Hematopoietic multipotent progenitor cell treated with erythropoietin and hydrocortisone succinate and interleukin-3 and kit ligand, for 6 days (in vitro differentiated cells): Measurements from ENCODE around the gene AOPEP.

Experiments used
- DNase-seq: peaks from one replicate; pipeline ENCODE4 v3.0.0-alpha.2; 2015

Gene AOPEP

GRCh38 chr9:94719878-94720277, 6.6 kb upstream of the AOPEP start:
- DNase-seq = no peak

GRCh38 chr9:94720846-94721549, 5.5 kb upstream of the AOPEP start:
- no peak for DNase-seq

GRCh38 chr9:94721754-94722153, 4.7 kb upstream of the AOPEP start:
- DNase-seq = no peak

- DNase-seq = no peak
These were observed 1.2 kb upstream of the AOPEP start for GRCh38 chr9:94725293-94725692.

GRCh38 chr9:94728719-94729118, 2.2 kb downstream of the AOPEP start:
- no peak for DNase-seq

- no peak for DNase-seq
These were observed 2.7 kb downstream of the AOPEP start for GRCh38 chr9:94729199-94729598.

- DNase-seq = no peak
These were observed 7.7 kb downstream of the AOPEP start for GRCh38 chr9:94734054-94734754.

- no peak for DNase-seq
These were observed 10.3 kb downstream of the AOPEP start for GRCh38 chr9:94736759-94737158.

GRCh38 chr9:94740145-94740840, 13.8 kb downstream of the AOPEP start:
- DNase-seq = no peak

GRCh38 chr9:94741866-94742265, 15.4 kb downstream of the AOPEP start:
- DNase-seq = no peak

- DNase-seq = no peak
These were observed 16.8 kb downstream of the AOPEP start for GRCh38 chr9:94743035-94743954.

GRCh38 chr9:94745806-94746540, 19.5 kb downstream of the AOPEP start:
- DNase-seq = no peak

- DNase-seq = no peak
These were observed 20.3 kb downstream of the AOPEP start for GRCh38 chr9:94746541-94747370.

GRCh38 chr9:94754976-94755475, 28.5 kb downstream of the AOPEP start:
- no peak for DNase-seq

GRCh38 chr9:94757158-94757557, 30.7 kb downstream of the AOPEP start:
- DNase-seq = peak; percentile 25

GRCh38 chr9:94758031-94758430, 31.5 kb downstream of the AOPEP start:
- DNase-seq = no peak

GRCh38 chr9:94758880-94759279, 32.4 kb downstream of the AOPEP start:
- DNase-seq = no peak

- no peak for DNase-seq
These were observed 33.5 kb downstream of the AOPEP start for GRCh38 chr9:94760010-94760409.

GRCh38 chr9:94760660-94761059, 34.2 kb downstream of the AOPEP start:
- no peak for DNase-seq

- DNase-seq = no peak
These were observed 35.0 kb downstream of the AOPEP start for GRCh38 chr9:94761481-94761880.
